Testis (tissue), 3 donors: Measurements from ENCODE around the gene PRPF40A. TPM values are rescaled to one million over a fixed set of nuclear protein-coding genes. Genes with fewer than 3 reads are reported as not detected.

ENCODE experiments used
- DNase-seq: peaks from one replicate; pipeline ENCODE4 v3.0.0-alpha.2; 2019
- H3K27ac ChIP-seq, 2 donors: fragments of 200-600 bp; sonication (generic); one replicate each; pipeline ENCODE4 v1.5.1; 2019
- H3K27me3 ChIP-seq: fragments of 200-600 bp; sonication (generic); one replicate; pipeline ENCODE4 v1.5.1; 2019
- H3K36me3 ChIP-seq: fragments of 200-600 bp; sonication (generic); one replicate; pipeline ENCODE4 v1.5.1; 2017; ENCODE audit warnings: low read depth; ENCODE audit errors: missing control alignments
- H3K4me1 ChIP-seq: fragments of 200-600 bp; sonication (generic); one replicate; pipeline ENCODE4 v1.5.1; 2019
- H3K4me3 ChIP-seq, 2 donors: fragments of 200-600 bp; sonication (generic); one replicate each; pipeline ENCODE4 v1.5.1; 2017 to 2019
- H3K9me3 ChIP-seq: fragments of 200-600 bp; sonication (generic); one replicate; pipeline ENCODE4 v1.5.1; 2017
- CTCF ChIP-seq, 3 experiments: fragments of 450-650 bp in 2 of 3; fragments of 200-600 bp in 1 of 3; sonication (generic) in 1 of 3; IDR thresholded peaks; one replicate each; pipeline ENCODE4 v1.5.1; 2016 to 2019; ENCODE audit warnings: antibody characterized with exemption in 3 of 3, mild to moderate bottlenecking in 2 of 3, moderate library complexity in 1 of 3
- POLR2A ChIP-seq: fragments of 450-650 bp; IDR thresholded peaks from one replicate; pipeline ENCODE4 v1.6.1; 2017; ENCODE audit warnings: antibody characterized with exemption, mild to moderate bottlenecking, moderate library complexity
- WGBS, 2 donors: methylation state at CpG; one replicate each; pipeline ENCODE4 v1.1.5; 2018; 5-methylcytosine and 5-hydroxymethylcytosine counted together
- intact Hi-C: fragments of 100-400 bp; cut with DNase I; formaldehyde crosslinking; loops from one replicate; pipeline ENCODE4 v1.15.1; 2023; ENCODE audit warnings: low total_unique reads
- polyA plus RNA-seq: library from polyadenylated mRNA; stranded (reverse); fragments of 350-450 nt; fragmentation: Illumina TruSeq; extraction: RNeasy Lipid Tissue Mini Kit (QIAGEN cat#74804); gene quantifications from one replicate; pipeline ENCODE4 v1.2.3, GENCODE V29; 2014; ENCODE audit warnings: low read depth, low replicate concordance; ENCODE audit not compliant: insufficient read depth
- total RNA-seq, 2 donors: library from RNA; depleted of rRNA; stranded (reverse); fragments of >200 nt; gene quantifications; one replicate each; pipeline ENCODE4 v1.2.3, GENCODE V29; 2016

The PRPF40A gene
- total and polyA plus RNA-seq, 3 donors from 2014 or later = 33.1 to 116 (median 107) TPM

DNA sequence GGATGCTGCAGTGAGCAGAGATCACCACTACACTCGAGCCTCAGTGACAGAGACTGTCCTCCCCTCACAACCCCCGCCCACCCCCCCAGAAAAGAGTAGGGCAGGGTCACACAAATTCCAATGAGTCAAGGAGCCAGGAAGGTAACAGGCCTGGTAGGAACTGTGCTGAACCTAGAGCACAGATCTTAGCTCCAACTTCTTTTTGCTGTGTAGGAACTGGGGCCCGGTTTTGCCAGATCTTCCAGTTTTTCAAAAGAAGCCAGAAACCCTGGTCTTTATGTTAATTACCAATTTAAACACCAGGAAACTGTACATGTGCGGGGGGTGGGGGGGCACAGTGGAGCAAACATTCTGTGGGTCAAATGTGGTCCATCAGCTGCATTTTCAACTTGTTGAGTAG, 71.0 kb downstream of the PRPF40A start:
- DNase-seq = no peak
- WGBS, 2 donors = 63 to 67% methylated on average over 4 of the region's 4 CpGs
- Histone ChIP-seq H3K36me3 (no peaks in the 10 kb centered on the region), H3K9me3 (no peaks in the 10 kb centered on the region), H3K4me1 (peaks cover 7% of the 10 kb centered on the region), H3K27ac (no peak overlapping the region), H3K4me3 (no peak overlapping the region), H3K27me3 (no peaks in the 10 kb centered on the region)
- intact Hi-C loops = no loop called here
- TF ChIP-seq CTCF (IDR thresholded peaks at IDR 0.05) (no peak), POLR2A (no peak)

DNA sequence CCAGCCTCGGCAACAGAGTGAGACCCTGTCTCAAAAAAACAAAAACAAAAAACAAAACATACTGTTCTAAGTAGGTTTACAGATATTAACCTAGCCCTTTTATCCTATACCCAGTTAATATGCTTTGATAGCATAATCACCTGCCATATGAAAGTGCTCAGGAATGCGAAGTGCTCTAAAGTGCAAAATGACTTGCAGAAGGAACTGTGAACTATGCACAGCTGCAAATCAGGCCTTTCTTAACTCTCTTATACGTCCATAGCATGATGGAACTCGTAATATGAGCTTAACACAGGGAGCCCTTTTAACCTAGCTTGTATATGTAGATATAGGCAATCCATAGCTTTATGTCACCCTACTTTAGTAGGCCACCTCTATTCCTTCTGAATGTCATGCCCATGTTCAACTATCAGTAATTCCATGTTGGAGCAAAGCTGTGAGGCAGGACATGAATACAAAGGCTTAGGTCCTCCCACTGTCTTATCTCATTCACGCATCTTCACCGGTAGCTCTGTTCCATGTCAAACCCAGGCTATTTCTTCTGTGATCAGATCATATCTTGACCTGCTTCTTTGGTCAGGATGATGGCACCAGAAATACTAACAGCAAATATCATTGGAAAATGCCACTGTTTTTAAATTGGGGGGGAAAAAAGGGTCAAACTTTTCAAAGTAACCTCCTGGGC, 72.9 kb downstream of the PRPF40A start:
- TF ChIP-seq POLR2A (no peak), CTCF (IDR thresholded peaks at IDR 0.05) (no peak)
- H3K4me1 ChIP-seq = peaks cover 7% of the 10 kb centered on the region
- WGBS, 2 donors = 87 to 91% methylated on average over 6 of the region's 6 CpGs

GRCh38 chr2:152638590-152638989, 78.7 kb downstream of the PRPF40A start:
- H3K36me3 ChIP-seq = no peaks in the 10 kb centered on the region
- H3K27ac ChIP-seq = no peak overlapping the region
- TF ChIP-seq POLR2A (no peak), CTCF (IDR thresholded peaks at IDR 0.05) (no peak)
- no peak overlapping the region for H3K4me3 ChIP-seq
- intact Hi-C loops = loop anchor here (5.0 kb wide), 1 partner anchor 451 kb away; no protein-coding TSS in a partner anchor
- H3K9me3 ChIP-seq = no peaks in the 10 kb centered on the region
- 77% methylated on average over 8 of the region's 8 CpGs for WGBS, 2 donors
- no peaks in the 10 kb centered on the region for H3K27me3 ChIP-seq
- no peak for DNase-seq
- H3K4me1 ChIP-seq = peaks cover 4% of the 10 kb centered on the region

More for the DNA sequence above, 72.9 kb downstream of the PRPF40A start:
- Histone ChIP-seq H3K36me3 (no peaks in the 10 kb centered on the region), H3K4me3 (no peak overlapping the region), H3K27ac (no peak overlapping the region), H3K27me3 (no peaks in the 10 kb centered on the region), H3K9me3 (no peaks in the 10 kb centered on the region)
- intact Hi-C loops = no loop called here
- no peak for DNase-seq

GRCh38 chr2:152638056-152638455, 79.2 kb downstream of the PRPF40A start:
- peaks cover 4% of the 10 kb centered on the region for H3K4me1 ChIP-seq
- H3K27ac ChIP-seq = no peak overlapping the region
- no peak overlapping the region for H3K4me3 ChIP-seq
- no peaks in the 10 kb centered on the region for H3K9me3 ChIP-seq
- DNase-seq = no peak
- H3K27me3 ChIP-seq = no peaks in the 10 kb centered on the region
- TF ChIP-seq POLR2A (no peak), CTCF (IDR thresholded peaks at IDR 0.05) (no peak)
- 66 to 83% methylated on average over 2 of the region's 2 CpGs for WGBS, 2 donors
- intact Hi-C loops = loop anchor here (5.0 kb wide), 1 partner anchor 451 kb away; no protein-coding TSS in a partner anchor
- H3K36me3 ChIP-seq = no peaks in the 10 kb centered on the region

- intact Hi-C loops = loop anchor here (5.0 kb wide), 1 partner anchor 450 kb away; no protein-coding TSS in a partner anchor
- no peak overlapping the region for H3K4me3 ChIP-seq
- H3K4me1 ChIP-seq = peaks cover 4% of the 10 kb centered on the region
- H3K9me3 ChIP-seq = no peaks in the 10 kb centered on the region
- WGBS, 2 donors = 59 to 89% methylated on average over 5 to 7 of the region's 7 CpGs
- no peak for TF ChIP-seq CTCF (IDR thresholded peaks at IDR 0.05)
- no peak for TF ChIP-seq POLR2A
- H3K27ac ChIP-seq = no peak overlapping the region
- no peaks in the 10 kb centered on the region for H3K36me3 ChIP-seq
- no peaks in the 10 kb centered on the region for H3K27me3 ChIP-seq
- no peak for DNase-seq
Observed at GRCh38 chr2:152637251-152637650, 80.0 kb downstream of the PRPF40A start.
